ENCODE data around the gene PI4K2A. TPM values are rescaled to one million over a fixed set of nuclear protein-coding genes. Genes with fewer than 3 reads are reported as not detected.

PI4K2A gene
- total and polyA plus RNA-seq, 2 of the 13 experiments (the other 11 are each of a cell fraction or from before 2014, with no cell fraction given) = 10.9 to 14.3 TPM

DNA sequence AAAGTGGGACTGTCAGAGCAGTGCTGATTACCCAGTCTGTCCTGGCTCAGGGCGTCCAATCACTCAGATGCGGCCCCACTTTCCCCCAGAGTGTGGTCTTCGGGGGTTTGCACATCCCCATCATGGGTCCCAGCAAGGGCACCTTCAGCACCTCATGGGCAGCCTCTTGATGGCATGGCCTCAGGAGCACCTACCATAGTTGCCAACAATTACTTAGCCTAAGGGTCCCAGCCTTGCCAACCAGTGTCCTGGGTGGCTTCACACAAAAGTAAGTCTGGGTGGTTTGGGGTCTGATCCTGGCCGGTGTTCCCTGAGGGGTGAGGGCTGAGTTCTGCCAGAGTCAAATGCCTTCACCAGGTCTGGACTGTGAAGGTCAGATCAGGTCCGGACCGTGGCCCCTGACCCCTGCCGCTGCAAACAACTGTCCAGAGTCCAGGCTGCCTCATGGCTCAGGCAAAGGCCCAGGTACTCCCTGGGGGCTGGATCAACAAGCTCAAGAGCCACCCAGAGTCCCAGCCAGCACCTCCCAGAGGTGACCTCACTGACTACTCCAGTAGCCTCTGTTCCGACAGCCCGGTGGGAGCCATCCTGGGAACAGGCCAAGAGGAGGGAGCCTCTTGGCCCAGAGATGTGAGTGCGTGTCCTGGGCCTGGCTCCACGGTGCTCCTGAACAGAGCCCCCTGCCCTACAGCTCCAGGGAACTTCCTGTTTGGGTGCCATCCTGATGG lies 66.8 kb downstream of the PI4K2A start (continued):
- peak; percentile 20 for TF ChIP-seq ZNF883 (CRISPR knock-in tag; IDR thresholded peaks at IDR 0.05; ENCODE audit: not compliant biosample characterization)
- peak; percentile 74; the same call in 1 of the 2 replicates for TF ChIP-seq KDM5B (CRISPR knock-in tag; IDR thresholded peaks at IDR 0.05; ENCODE audit: borderline replicate concordance)
- TF ChIP-seq, protein P1, sequence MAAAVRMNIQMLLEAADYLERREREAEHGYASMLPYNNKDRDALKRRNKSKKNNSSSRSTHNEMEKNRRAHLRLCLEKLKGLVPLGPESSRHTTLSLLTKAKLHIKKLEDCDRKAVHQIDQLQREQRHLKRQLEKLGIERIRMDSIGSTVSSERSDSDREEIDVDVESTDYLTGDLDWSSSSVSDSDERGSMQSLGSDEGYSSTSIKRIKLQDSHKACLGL (CRISPR knock-in tag; IDR thresholded peaks at IDR 0.05) = peak; percentile 57; the same call in 1 of the 2 replicates
- TF ChIP-seq KAT8 (CRISPR knock-in tag; IDR thresholded peaks at IDR 0.05) = peak; percentile 44; the same call in 1 of the 2 replicates
- TF ChIP-seq, protein P2, sequence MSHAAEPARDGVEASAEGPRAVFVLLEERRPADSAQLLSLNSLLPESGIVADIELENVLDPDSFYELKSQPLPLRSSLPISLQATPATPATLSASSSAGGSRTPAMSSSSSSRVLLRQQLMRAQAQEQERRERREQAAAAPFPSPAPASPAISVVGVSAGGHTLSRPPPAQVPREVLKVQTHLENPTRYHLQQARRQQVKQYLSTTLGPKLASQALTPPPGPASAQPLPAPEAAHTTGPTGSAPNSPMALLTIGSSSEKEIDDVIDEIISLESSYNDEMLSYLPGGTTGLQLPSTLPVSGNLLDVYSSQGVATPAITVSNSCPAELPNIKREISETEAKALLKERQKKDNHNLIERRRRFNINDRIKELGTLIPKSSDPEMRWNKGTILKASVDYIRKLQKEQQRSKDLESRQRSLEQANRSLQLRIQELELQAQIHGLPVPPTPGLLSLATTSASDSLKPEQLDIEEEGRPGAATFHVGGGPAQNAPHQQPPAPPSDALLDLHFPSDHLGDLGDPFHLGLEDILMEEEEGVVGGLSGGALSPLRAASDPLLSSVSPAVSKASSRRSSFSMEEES (CRISPR knock-in tag; IDR thresholded peaks at IDR 0.05) = 0 out of 2 replicates have a peak, but pooled peaks have one; percentile 44
- peak; percentile 73; the same call in 1 of the 2 replicates for TF ChIP-seq ZMYM2 (CRISPR knock-in tag; IDR thresholded peaks at IDR 0.05)
- TF ChIP-seq KDM5A (IDR thresholded peaks at IDR 0.05; ENCODE audit: borderline replicate concordance, low read length) = no peak
- peak; percentile 68; the same call in 1 of the 2 replicates for TF ChIP-seq PITX1 (CRISPR knock-in tag; IDR thresholded peaks at IDR 0.05)
- 0 out of 2 replicates have a peak, but pooled peaks have one; percentile 56 for TF ChIP-seq ZNF317 (CRISPR knock-in tag; IDR thresholded peaks at IDR 0.05)
- TF ChIP-seq, protein P3, sequence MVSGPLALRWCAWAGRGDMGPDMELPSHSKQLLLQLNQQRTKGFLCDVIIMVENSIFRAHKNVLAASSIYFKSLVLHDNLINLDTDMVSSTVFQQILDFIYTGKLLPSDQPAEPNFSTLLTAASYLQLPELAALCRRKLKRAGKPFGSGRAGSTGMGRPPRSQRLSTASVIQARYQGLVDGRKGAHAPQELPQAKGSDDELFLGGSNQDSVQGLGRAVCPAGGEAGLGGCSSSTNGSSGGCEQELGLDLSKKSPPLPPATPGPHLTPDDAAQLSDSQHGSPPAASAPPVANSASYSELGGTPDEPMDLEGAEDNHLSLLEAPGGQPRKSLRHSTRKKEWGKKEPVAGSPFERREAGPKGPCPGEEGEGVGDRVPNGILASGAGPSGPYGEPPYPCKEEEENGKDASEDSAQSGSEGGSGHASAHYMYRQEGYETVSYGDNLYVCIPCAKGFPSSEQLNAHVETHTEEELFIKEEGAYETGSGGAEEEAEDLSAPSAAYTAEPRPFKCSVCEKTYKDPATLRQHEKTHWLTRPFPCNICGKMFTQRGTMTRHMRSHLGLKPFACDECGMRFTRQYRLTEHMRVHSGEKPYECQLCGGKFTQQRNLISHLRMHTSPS (CRISPR knock-in tag; IDR thresholded peaks at IDR 0.05; ENCODE audit: low read depth) = peak; percentile 58; the same call in 1 of the 2 replicates
- TF ChIP-seq TOPORS (CRISPR knock-in tag; IDR thresholded peaks at IDR 0.05) = 0 out of 2 replicates have a peak, but pooled peaks have one; percentile 56
- no peak for TF ChIP-seq CBFB (CRISPR knock-in tag; IDR thresholded peaks at IDR 0.05)
- TF ChIP-seq TEAD3 (CRISPR knock-in tag; optimal IDR thresholded peaks at IDR 0.05; ENCODE audit: borderline replicate concordance) = peak; percentile 52
- peak; percentile 21; the same call in 1 of the 2 replicates for TF ChIP-seq MYPOP (CRISPR knock-in tag; IDR thresholded peaks at IDR 0.05)
- TF ChIP-seq, protein P4, sequence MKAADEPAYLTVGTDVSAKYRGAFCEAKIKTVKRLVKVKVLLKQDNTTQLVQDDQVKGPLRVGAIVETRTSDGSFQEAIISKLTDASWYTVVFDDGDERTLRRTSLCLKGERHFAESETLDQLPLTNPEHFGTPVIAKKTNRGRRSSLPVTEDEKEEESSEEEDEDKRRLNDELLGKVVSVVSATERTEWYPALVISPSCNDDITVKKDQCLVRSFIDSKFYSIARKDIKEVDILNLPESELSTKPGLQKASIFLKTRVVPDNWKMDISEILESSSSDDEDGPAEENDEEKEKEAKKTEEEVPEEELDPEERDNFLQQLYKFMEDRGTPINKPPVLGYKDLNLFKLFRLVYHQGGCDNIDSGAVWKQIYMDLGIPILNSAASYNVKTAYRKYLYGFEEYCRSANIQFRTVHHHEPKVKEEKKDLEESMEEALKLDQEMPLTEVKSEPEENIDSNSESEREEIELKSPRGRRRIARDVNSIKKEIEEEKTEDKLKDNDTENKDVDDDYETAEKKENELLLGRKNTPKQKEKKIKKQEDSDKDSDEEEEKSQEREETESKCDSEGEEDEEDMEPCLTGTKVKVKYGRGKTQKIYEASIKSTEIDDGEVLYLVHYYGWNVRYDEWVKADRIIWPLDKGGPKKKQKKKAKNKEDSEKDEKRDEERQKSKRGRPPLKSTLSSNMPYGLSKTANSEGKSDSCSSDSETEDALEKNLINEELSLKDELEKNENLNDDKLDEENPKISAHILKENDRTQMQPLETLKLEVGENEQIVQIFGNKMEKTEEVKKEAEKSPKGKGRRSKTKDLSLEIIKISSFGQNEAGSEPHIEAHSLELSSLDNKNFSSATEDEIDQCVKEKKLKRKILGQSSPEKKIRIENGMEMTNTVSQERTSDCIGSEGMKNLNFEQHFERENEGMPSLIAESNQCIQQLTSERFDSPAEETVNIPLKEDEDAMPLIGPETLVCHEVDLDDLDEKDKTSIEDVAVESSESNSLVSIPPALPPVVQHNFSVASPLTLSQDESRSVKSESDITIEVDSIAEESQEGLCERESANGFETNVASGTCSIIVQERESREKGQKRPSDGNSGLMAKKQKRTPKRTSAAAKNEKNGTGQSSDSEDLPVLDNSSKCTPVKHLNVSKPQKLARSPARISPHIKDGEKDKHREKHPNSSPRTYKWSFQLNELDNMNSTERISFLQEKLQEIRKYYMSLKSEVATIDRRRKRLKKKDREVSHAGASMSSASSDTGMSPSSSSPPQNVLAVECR (CRISPR knock-in tag; IDR thresholded peaks at IDR 0.05; ENCODE audit: borderline replicate concordance) = peak; percentile 3; the same call in 1 of the 2 replicates
- TF ChIP-seq KDM1A (CRISPR knock-in tag; IDR thresholded peaks at IDR 0.05) = peak; percentile 55; the same call in 1 of the 2 replicates
- TF ChIP-seq IRF9 (CRISPR knock-in tag; IDR thresholded peaks at IDR 0.05; ENCODE audit: borderline replicate concordance) = peak; percentile 71; the same call in 1 of the 2 replicates
